ENCODE measurements around the gene MAP4K4. TPM values are rescaled to one million over a fixed set of nuclear protein-coding genes. Genes with fewer than 3 reads are reported as not detected.

MAP4K4 gene
- total and polyA plus RNA-seq, 2 experiments from 2014 or later = 20.3 to 115 TPM

DNA sequence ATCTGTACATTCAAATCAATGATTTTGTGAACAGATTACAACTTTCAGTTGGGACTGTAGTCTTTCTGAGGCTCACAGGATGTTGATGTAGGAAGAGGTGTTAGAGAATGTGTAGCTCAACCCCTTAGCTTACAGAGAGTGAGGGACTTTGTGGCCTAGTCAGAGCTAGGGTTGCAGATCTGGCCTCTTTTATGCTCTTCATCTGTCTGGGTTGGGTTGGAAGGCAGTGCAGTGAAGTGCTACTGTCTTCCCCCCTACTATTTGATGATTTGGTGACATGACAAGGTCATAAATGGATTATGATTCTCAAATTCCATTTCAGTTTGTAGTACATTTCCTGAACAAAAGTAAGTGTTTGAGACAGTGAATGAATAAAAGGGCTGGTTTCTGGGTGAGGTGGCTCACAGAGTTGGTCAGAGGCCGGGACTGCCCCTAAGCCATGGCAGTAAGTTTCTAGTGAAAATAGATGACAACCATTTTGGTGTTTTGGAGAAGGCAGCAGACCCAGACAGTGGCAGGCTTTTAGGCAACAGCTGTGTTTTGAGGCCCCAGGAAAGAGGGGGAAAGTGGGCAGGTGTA lies 21.6 kb downstream of the MAP4K4 start:
- in situ Hi-C loops (cut with MboI) = no loop called here
- DNase-seq = peak; percentile 50
- TF ChIP-seq EZH2phosphoT487 (IDR thresholded peaks at IDR 0.05; ENCODE audit: insufficient read depth, low read depth) = no peak
- no peak for TF ChIP-seq EZH2 (IDR thresholded peaks at IDR 0.05; ENCODE audit: insufficient read depth, poor library complexity, severe bottlenecking)
- no peak overlapping the region for H3K9ac ChIP-seq
- H3K27ac ChIP-seq = peak overlapping the region; percentile 78
- H4K20me1 ChIP-seq (ENCODE audit: insufficient read depth) = peaks cover 49% of the 10 kb centered on the region
- no peak overlapping the region for H2AFZ ChIP-seq
- H3K79me2 ChIP-seq (ENCODE audit: insufficient read depth) = peaks cover 99% of the 10 kb centered on the region
- H3K9me2 ChIP-seq (ENCODE audit: insufficient read depth) = no peaks in the 10 kb centered on the region; the same call in 1 of the 2 replicates
- H3K27me3 ChIP-seq (replicated peaks; ENCODE audit: insufficient read depth) = no peaks in the 10 kb centered on the region
- H3K36me3 ChIP-seq (ENCODE audit: low read depth) = peaks cover 23% of the 10 kb centered on the region
- WGBS, 2 experiments (ENCODE audit: low coverage in 1 of 2, low lambda C conversion rate in 2 of 2, missing lambda C conversion rate in 2 of 2) = 85 to 86% methylated on average over 1 of the region's 1 CpG
- no peaks in the 10 kb centered on the region for H3K9me3 ChIP-seq (ENCODE audit: low read depth)
- peak overlapping the region; percentile 24 for H3K4me2 ChIP-seq (ENCODE audit: unreplicated experiment)
- peaks cover 58% of the 10 kb centered on the region for H3F3A ChIP-seq (ENCODE audit: insufficient read depth)
- H3K4me3 ChIP-seq = no peak overlapping the region
- peaks cover 40% of the 10 kb centered on the region for H3K4me1 ChIP-seq (ENCODE audit: insufficient read depth)

- 48 to 58% methylated on average over 1 of the region's 1 CpG for WGBS, 2 experiments (ENCODE audit: low coverage in 1 of 2, low lambda C conversion rate in 2 of 2, missing lambda C conversion rate in 2 of 2)
- DNase-seq = peak; percentile 56
- Histone ChIP-seq H4K20me1 (ENCODE audit: insufficient read depth) (peaks cover 44% of the 10 kb centered on the region; the same call in 1 of the 2 replicates), H3K27me3 (replicated peaks; ENCODE audit: insufficient read depth) (no peaks in the 10 kb centered on the region), H2AFZ (no peak overlapping the region), H3K36me3 (ENCODE audit: low read depth) (peaks cover 11% of the 10 kb centered on the region), H3K4me3 (peak overlapping the region; percentile 18; the same call in 1 of the 2 replicates), H3K4me2 (ENCODE audit: unreplicated experiment) (peak overlapping the region; percentile 62), H3F3A (ENCODE audit: insufficient read depth) (peaks cover 59% of the 10 kb centered on the region), H3K4me1 (ENCODE audit: insufficient read depth) (peaks cover 48% of the 10 kb centered on the region), H3K9ac (peak overlapping the region; percentile 63), H3K79me2 (ENCODE audit: insufficient read depth) (peaks cover 99% of the 10 kb centered on the region), H3K27ac (peak overlapping the region; percentile 78), H3K9me2 (ENCODE audit: insufficient read depth) (no peaks in the 10 kb centered on the region; the same call in 1 of the 2 replicates), H3K9me3 (ENCODE audit: low read depth) (no peaks in the 10 kb centered on the region)
- in situ Hi-C loops (cut with MboI) = no loop called here
- no peak for TF ChIP-seq EZH2phosphoT487 (IDR thresholded peaks at IDR 0.05; ENCODE audit: insufficient read depth, low read depth)
- no peak for TF ChIP-seq EZH2 (IDR thresholded peaks at IDR 0.05; ENCODE audit: insufficient read depth, poor library complexity, severe bottlenecking)
Observed at GRCh38 chr2:101720732-101721131, 23.2 kb downstream of the MAP4K4 start.

DNA sequence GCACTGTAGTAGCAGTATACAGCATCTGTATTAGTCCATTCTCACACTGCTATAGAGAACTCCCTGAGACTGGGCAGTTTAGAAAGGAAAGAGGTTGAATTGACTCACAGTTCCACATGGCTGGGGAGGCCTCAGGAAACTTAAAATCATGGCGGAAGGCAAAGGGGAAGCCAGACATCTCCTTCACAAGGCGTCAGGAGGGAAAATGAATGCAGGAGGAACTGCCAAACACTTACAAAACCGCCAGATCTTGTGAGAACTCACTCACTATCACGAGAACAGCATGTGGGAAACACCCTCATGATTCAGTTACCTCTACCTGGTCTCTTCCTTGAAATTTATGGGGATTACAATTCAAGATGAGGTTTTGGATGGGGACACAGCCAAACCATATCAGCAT lies 25.4 kb downstream of the MAP4K4 start:
- no peaks in the 10 kb centered on the region for H3K9me3 ChIP-seq (ENCODE audit: low read depth)
- H3K79me2 ChIP-seq (ENCODE audit: insufficient read depth) = peaks cover 99% of the 10 kb centered on the region
- no peak overlapping the region for H3K4me3 ChIP-seq
- H4K20me1 ChIP-seq (ENCODE audit: insufficient read depth) = peaks cover 47% of the 10 kb centered on the region; the same call in 1 of the 2 replicates
- no peak overlapping the region for H3K4me2 ChIP-seq (ENCODE audit: unreplicated experiment)
- no peaks in the 10 kb centered on the region for H3K27me3 ChIP-seq (replicated peaks; ENCODE audit: insufficient read depth)
- no peaks in the 10 kb centered on the region for H3K9me2 ChIP-seq (ENCODE audit: insufficient read depth)
- DNase-seq = no peak
- peaks cover 59% of the 10 kb centered on the region for H3F3A ChIP-seq (ENCODE audit: insufficient read depth)
- whole genome bisulfite sequencing, 2 experiments (ENCODE audit: low coverage in 1 of 2, low lambda C conversion rate in 2 of 2, missing lambda C conversion rate in 2 of 2) = 94 to 100% methylated on average over 4 of the region's 4 CpGs
- no peak overlapping the region for H2AFZ ChIP-seq
- in situ Hi-C loops (cut with MboI) = no loop called here
- no peak overlapping the region for H3K27ac ChIP-seq
- no peak for TF ChIP-seq EZH2phosphoT487 (IDR thresholded peaks at IDR 0.05; ENCODE audit: insufficient read depth, low read depth)
- TF ChIP-seq EZH2 (IDR thresholded peaks at IDR 0.05; ENCODE audit: insufficient read depth, poor library complexity, severe bottlenecking) = no peak
- H3K9ac ChIP-seq = no peak overlapping the region
- H3K36me3 ChIP-seq (ENCODE audit: low read depth) = peaks cover 4% of the 10 kb centered on the region; the same call in 1 of the 2 replicates
- peaks cover 59% of the 10 kb centered on the region for H3K4me1 ChIP-seq (ENCODE audit: insufficient read depth)

DNA sequence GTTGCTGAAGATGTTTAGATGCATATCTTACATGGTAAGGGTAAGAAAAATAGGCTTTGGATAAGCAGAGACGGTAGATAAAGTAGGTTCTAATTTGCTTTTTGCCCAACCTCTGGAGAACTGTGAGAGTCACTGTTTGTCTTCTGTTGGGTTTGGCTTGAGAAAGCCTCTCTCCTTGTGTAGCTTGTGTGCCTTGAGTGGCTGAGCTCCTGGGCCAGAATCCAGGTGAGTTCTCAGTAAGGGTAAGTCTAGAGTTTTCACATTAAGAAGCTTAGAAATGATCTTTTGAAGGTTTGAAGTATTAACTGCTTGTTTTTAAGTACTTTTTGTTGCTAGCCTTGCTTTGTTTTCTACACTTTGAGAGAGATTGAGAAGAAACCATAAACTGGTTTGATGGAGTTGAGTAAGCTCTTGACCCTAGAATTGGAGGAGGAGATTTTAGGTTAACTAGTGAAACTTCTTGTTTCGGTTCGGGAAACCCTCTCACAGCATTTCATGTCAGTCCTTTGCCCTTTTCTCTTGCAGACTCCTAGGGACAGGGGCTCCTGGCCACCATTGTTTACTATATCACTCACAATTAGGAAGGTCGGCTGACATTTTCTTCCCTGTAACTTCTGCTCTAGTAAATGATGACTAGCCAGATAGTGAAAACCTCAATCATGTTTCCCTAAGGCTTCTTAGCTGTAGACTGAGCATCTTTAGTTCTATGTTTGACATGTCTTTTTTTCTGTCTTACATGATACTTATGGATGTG lies 26.0 kb downstream of the MAP4K4 start:
- Histone ChIP-seq H3K9me2 (ENCODE audit: insufficient read depth) (no peaks in the 10 kb centered on the region), H3K36me3 (ENCODE audit: low read depth) (peaks cover 4% of the 10 kb centered on the region; the same call in 1 of the 2 replicates), H3F3A (ENCODE audit: insufficient read depth) (peaks cover 58% of the 10 kb centered on the region), H3K4me1 (ENCODE audit: insufficient read depth) (peaks cover 61% of the 10 kb centered on the region), H3K4me2 (ENCODE audit: unreplicated experiment) (no peak overlapping the region), H3K27me3 (replicated peaks; ENCODE audit: insufficient read depth) (no peaks in the 10 kb centered on the region), H2AFZ (no peak overlapping the region), H3K27ac (no peak overlapping the region), H3K4me3 (no peak overlapping the region), H3K9ac (no peak overlapping the region), H4K20me1 (ENCODE audit: insufficient read depth) (peaks cover 54% of the 10 kb centered on the region; the same call in 1 of the 2 replicates), H3K9me3 (ENCODE audit: low read depth) (no peaks in the 10 kb centered on the region), H3K79me2 (ENCODE audit: insufficient read depth) (peaks cover 100% of the 10 kb centered on the region)
- no peak for TF ChIP-seq EZH2 (IDR thresholded peaks at IDR 0.05; ENCODE audit: insufficient read depth, poor library complexity, severe bottlenecking)
- 98 to 99% methylated on average over 4 of the region's 4 CpGs for WGBS, 2 experiments (ENCODE audit: low coverage in 1 of 2, low lambda C conversion rate in 2 of 2, missing lambda C conversion rate in 2 of 2)
- DNase-seq = no peak
- in situ Hi-C loops (cut with MboI) = no loop called here

Data from GM23248 (cell line).